OCI-LY3 (cell line): ENCODE measurements around the gene CD4.

Experiments
- H2AFZ ChIP-seq: fragments of 200-600, 300-600 bp; shearing (Covaris generic); 2 replicates; pipeline ENCODE4 v1.6.0; 2014; ENCODE audit warnings: antibody characterized with exemption, low read depth, low read length
- H3K27ac ChIP-seq: fragments of 200-600, 300-600 bp; sonication (generic); 2 replicates; pipeline ENCODE4 v1.5.1; 2014; ENCODE audit warnings: mild to moderate bottlenecking, low read length, moderate library complexity, mixed read lengths
- H3K27me3 ChIP-seq: fragments of 200-600, 300-600 bp; sonication (generic); 2 replicates; pipeline ENCODE4 v1.6.1; 2014; ENCODE audit warnings: low read depth, low read length, mixed read lengths
- H3K36me3 ChIP-seq: fragments of 200-600, 300-600 bp; sonication (generic); replicated peaks from 2 replicates; pipeline ENCODE3; 2014; ENCODE audit warnings: low read depth, low read length, mixed read lengths
- H3K4me1 ChIP-seq: fragments of 300-600, 200-600 bp; sonication (generic); 2 replicates; pipeline ENCODE4 v1.6.1; 2014; ENCODE audit warnings: low read length, mixed read lengths
- H3K4me2 ChIP-seq: fragments of 200-600, 300-600 bp; sonication (generic); 2 replicates; pipeline ENCODE4 v1.6.1; 2014; ENCODE audit warnings: low read length, mixed read lengths
- H3K4me3 ChIP-seq: fragments of 300-600, 200-600 bp; sonication (generic); 2 replicates; pipeline ENCODE4 v1.5.1; 2014; ENCODE audit warnings: antibody characterized with exemption, mild to moderate bottlenecking, low read length, moderate library complexity
- H3K79me2 ChIP-seq: fragments of 300-600, 200-600 bp; shearing (Covaris generic); 2 replicates; pipeline ENCODE4 v1.6.1; 2014; ENCODE audit warnings: mild to moderate bottlenecking, low read length, mixed read lengths
- H3K9ac ChIP-seq: fragments of 300-600, 200-600 bp; shearing (Covaris generic); 2 replicates; pipeline ENCODE4 v1.6.0; 2014; ENCODE audit warnings: mild to moderate bottlenecking, low read length, moderate library complexity
- H3K9me3 ChIP-seq: fragments of 200-600, 300-600 bp; shearing (Covaris generic); 2 replicates; pipeline ENCODE4 v1.6.1; 2014; ENCODE audit warnings: low read length, mixed read lengths; ENCODE audit not compliant: insufficient read depth
- H4K20me1 ChIP-seq: fragments of 200-600, 300-600 bp; sonication (generic); 2 replicates; pipeline ENCODE4 v1.6.1; 2016; ENCODE audit warnings: low read length, mixed read lengths; ENCODE audit not compliant: insufficient read depth
- CTCF ChIP-seq: fragments of 200-600, 300-600 bp; sonication (generic); IDR thresholded peaks from 2 replicates; pipeline ENCODE4 v1.5.1; 2014; ENCODE audit warnings: antibody characterized with exemption, low read length, low read depth
- EZH2phosphoT487 ChIP-seq: fragments of 200-600 bp; shearing (Covaris generic); IDR thresholded peaks from 2 replicates; pipeline ENCODE4 v1.6.1; 2018; ENCODE audit warnings: antibody characterized with exemption, mixed run types, low read depth

The CD4 gene

GRCh38 chr12:6775185-6776174, 13.8 kb upstream of the CD4 start:
- H3K79me2 ChIP-seq: no peaks in the 10 kb centered on the region
- H3K4me1 ChIP-seq: peaks cover 56% of the 10 kb centered on the region
- H3K27ac ChIP-seq: no peak overlapping the region
- TF ChIP-seq CTCF (no peak), EZH2phosphoT487 (no peak)
- no peak overlapping the region for H3K9ac ChIP-seq
- H3K36me3 ChIP-seq: no peaks in the 10 kb centered on the region
- peaks cover 38% of the 10 kb centered on the region for H3K27me3 ChIP-seq
- H4K20me1 ChIP-seq: no peaks in the 10 kb centered on the region
- H3K9me3 ChIP-seq: no peaks in the 10 kb centered on the region
- peak overlapping the region; percentile 65 for H3K4me2 ChIP-seq
- peak overlapping the region; percentile 12; the same call in 1 of the 2 replicates for H3K4me3 ChIP-seq
- H2AFZ ChIP-seq: no peak overlapping the region

- peaks cover 37% of the 10 kb centered on the region for H3K4me1 ChIP-seq
- no peaks in the 10 kb centered on the region for H3K36me3 ChIP-seq
- no peak overlapping the region for H3K4me2 ChIP-seq
- no peaks in the 10 kb centered on the region for H4K20me1 ChIP-seq
- H3K27ac ChIP-seq: no peak overlapping the region
- H2AFZ ChIP-seq: no peak overlapping the region
- TF ChIP-seq EZH2phosphoT487: no peak
- no peak for TF ChIP-seq CTCF
- H3K4me3 ChIP-seq: no peak overlapping the region
- no peaks in the 10 kb centered on the region for H3K79me2 ChIP-seq
- H3K27me3 ChIP-seq: peaks cover 30% of the 10 kb centered on the region
- H3K9ac ChIP-seq: no peak overlapping the region
- no peaks in the 10 kb centered on the region for H3K9me3 ChIP-seq
Measured at GRCh38 chr12:6777386-6777785, 11.9 kb upstream of the CD4 start.

- H4K20me1 ChIP-seq: no peaks in the 10 kb centered on the region
- peaks cover 30% of the 10 kb centered on the region for H3K27me3 ChIP-seq
- H3K4me2 ChIP-seq: peak overlapping the region; percentile 92
- peaks cover 29% of the 10 kb centered on the region for H3K4me1 ChIP-seq
- peak overlapping the region; percentile 82 for H2AFZ ChIP-seq
- H3K36me3 ChIP-seq: no peaks in the 10 kb centered on the region
- H3K79me2 ChIP-seq: no peaks in the 10 kb centered on the region
- H3K27ac ChIP-seq: no peak overlapping the region
- H3K9me3 ChIP-seq: no peaks in the 10 kb centered on the region
- peak overlapping the region; percentile 59 for H3K9ac ChIP-seq
- TF ChIP-seq CTCF: no peak
- TF ChIP-seq EZH2phosphoT487: no peak
- H3K4me3 ChIP-seq: peak overlapping the region; percentile 76
Measured at GRCh38 chr12:6778217-6778573, 11.1 kb upstream of the CD4 start.

GRCh38 chr12:6778574-6779550, 10.5 kb upstream of the CD4 start:
- TF ChIP-seq EZH2phosphoT487 (no peak), CTCF (peak; percentile 94)
- H3K4me2 ChIP-seq: peak overlapping the region; percentile 92

More at GRCh38 chr12:6778574-6779550, 10.5 kb upstream of the CD4 start:
- Histone ChIP-seq H3K36me3 (no peaks in the 10 kb centered on the region), H3K9me3 (no peaks in the 10 kb centered on the region), H2AFZ (peak overlapping the region; percentile 82), H3K27me3 (peaks cover 30% of the 10 kb centered on the region), H3K79me2 (no peaks in the 10 kb centered on the region), H3K9ac (peak overlapping the region; percentile 59), H3K4me3 (peak overlapping the region; percentile 76), H3K4me1 (peaks cover 29% of the 10 kb centered on the region), H3K27ac (no peak overlapping the region), H4K20me1 (no peaks in the 10 kb centered on the region)
